GM18508 (cell line): Measurements from ENCODE around the gene CAPN13.

Experiments
- ATAC-seq: cut with Tn5 transposase; IDR thresholded peaks from one replicate; pipeline ENCODE4 v1.9.1; 2021; ENCODE audit warnings: moderate number of reproducible peaks; ENCODE audit not compliant: insufficient read depth, unreplicated experiment

The CAPN13 gene

DNA sequence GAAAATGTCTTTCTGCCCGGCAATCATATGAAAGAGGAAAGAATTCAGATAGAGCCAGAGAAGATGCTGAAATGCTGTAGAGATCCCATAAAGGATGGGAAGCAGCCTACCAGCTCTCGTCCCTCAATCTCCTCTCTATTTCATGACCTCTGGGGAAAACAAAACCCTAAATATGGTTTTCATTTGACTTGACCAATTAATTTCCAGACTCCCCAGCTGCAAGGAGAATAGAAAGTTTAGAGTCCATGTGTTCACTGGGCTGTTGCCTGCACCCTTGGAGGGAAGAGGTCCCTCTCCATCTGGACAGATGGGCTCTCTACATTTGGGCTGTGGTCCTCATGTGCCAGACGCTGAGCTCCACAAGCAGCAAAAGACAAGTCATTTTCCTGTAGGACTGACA lies 40.6 kb downstream of the CAPN13 start:
- ATAC-seq: no peak

DNA sequence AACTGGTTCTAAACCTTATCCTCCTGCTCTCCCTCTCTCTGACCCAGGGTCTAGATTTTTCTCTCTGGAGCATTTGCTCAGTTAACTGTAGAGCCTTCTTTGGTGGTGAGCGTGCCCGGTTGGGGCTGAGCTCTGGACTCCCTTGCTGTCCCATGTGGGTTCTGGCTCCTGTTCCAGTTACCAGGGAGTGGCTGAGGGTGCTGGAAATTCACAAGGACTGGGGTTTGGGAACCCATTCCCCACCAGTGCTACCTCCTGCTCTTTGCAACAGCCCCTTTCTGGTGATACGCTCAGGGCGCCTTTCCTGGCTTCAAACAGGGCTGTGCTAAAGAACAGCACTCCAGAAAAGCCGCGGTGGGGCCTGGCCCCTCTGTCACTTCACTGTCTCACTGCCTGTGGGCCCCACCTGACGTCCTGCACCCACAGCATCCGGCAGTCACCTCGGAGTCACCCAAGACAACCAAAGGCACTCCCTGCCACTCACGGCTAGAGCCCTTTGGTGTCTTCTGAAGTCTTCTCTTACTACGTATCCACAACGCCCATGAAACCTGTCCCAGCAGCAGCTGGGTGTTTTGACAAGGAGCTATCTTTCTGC lies 41.3 kb downstream of the CAPN13 start:
- no peak for ATAC-seq

DNA sequence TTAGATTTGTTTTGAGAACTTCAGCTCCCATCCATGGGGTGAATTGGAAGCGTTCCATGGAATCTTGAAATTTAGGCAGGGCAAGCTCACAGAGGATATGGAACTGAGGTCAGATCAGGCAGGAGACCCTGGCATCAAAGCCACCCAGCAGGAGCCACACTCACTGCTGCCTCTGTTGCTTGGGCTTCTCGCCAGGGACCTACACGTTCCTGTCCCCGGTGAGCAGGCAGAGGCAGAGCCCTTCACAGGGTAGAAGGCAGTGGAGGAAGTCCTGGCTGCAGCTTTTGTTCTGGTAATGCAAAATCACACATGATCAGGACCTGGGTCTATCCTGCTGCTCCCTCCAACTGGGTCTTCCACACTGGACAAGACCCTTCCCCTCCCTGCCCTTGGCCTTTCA lies 42.1 kb downstream of the CAPN13 start:
- ATAC-seq: no peak

DNA sequence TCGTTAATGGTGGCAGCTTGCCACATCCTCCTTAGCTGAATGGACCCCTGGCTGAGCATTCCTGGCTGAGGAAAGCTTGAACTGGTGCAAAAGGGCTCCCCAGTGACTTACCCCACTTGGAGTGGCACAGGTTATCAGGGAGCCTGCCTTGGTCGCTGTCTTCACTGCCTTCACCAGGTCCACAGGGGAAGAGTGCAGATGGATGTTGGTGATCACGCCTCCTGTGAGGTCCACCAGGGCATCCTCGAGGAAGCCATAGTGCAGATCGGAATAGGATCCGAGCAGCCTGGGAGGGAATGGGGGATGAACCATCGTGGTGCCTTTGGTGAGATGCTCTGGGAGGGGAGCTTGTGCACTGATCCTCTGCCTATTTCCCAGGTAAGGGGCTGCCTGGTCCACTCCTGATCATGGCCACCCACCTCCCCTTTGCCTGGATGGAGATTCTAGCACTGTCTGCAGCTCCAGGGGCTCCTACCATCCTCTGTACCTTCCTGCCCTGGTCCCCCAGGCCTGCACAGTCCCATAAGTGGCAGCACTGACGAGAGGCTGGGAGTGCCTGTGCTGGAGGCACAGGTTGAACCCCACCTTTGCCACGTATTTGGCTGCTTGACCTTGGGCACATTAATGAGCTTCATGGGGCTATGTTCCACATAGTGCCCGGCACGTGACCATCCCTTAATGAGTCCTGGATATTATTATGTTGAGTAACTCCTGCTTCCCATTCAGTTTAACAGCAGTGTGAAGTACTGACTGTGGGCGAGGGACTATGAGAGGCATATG lies 43.0 kb downstream of the CAPN13 start:
- no peak for ATAC-seq

DNA sequence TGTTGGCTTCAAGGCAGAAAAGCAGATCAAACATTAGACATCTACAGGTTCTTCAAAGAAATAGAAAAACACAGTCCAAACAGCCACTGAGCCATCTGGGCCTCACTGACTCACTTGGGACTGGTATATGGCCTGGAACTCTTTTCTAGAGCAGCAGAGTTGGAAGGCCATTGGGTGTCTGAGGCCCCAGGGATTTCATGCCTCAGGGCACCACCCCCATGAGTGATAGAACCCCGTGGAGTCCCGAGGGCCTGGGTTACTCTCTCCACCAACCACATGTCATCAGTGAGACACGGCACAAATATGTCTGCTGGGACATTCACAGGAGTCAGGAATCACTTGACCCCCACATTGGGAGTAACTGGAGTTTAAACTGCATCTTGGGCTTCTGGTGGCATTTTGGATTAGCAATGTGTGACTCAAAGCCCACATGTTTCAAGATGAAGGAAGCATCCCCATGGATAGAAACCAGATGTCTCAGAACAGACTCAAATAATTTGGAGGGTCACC lies 44.0 kb downstream of the CAPN13 start:
- no peak for ATAC-seq

DNA sequence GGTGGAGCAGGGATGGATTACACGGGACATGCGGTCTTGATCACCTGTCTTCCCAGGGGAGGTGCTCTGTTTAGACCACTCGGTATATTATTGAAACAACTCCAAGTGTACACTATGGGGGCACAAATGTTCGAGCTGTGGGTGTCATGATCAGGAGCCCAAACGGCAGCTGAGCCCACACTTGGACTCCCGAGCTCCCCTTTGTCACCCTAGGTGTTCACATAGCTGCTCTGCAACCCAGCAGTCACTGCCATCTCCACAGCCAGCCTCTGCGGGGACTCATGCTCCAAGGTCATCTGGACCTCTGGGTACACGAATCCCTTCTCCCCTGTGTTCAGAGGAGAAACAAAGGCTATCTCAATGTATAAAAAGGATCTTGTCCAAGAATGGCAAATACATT lies 46.0 kb downstream of the CAPN13 start:
- ATAC-seq: no peak

DNA sequence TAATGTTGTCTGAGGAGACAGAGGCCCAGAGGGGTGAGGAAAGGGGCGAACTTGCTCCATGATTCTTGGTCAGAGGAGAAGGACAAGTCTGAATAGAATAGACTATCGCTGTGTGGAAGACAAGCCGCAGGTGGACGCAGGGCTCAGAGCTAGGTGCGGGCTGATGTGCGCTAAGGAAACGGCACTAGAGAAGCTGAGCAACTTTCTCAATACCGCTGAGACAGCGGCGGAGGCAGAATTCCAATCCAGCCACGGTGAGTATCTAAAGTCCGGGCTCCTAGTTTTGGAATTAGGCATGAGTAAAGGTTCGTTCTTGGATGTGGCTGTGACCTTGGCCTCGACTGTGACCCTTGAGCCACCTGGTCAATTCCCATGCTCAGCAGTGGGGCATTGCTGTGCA lies 47.8 kb downstream of the CAPN13 start:
- ATAC-seq: no peak

DNA sequence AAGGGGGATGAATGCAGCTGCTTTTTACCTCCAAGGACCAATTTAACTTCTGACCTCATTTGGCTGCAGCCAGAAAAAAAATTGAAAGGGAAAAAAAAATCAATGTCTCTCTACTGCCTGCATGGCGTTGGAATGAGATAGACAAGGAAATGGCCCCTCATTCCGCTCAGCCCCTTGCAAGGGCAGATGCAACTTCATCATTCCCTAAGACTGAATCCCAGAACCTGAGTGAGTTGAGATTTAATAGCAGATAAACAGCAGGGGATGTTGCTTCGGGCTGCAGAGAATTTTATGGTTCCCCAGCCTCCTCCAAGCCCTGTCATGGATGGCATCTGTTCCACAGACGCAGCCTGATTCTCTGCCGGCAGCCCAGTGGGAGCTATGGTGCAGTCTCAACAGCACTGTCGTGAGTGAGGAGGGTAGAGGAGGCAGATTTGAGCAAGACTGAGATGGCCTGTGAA lies 49.0 kb downstream of the CAPN13 start:
- no peak for ATAC-seq

DNA sequence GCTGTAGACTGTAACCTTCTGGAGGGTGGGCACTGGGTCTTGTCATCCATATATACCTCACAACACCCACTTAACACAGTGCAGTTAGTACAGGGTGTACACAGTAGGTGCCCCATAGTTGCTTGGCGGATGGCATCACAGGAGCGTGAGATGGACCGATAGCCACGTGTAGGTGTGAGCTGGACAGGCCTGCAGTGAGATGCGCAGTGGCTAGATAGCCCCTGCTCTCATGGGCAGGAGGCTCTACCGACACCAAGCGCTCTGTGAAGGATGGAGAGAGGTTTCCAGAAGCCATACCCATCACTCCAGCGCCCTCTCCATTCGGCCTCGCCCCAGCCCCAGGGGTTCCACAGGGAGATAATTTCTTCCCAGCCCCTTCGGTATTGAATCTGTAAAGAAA lies 49.5 kb downstream of the CAPN13 start:
- ATAC-seq: no peak

DNA sequence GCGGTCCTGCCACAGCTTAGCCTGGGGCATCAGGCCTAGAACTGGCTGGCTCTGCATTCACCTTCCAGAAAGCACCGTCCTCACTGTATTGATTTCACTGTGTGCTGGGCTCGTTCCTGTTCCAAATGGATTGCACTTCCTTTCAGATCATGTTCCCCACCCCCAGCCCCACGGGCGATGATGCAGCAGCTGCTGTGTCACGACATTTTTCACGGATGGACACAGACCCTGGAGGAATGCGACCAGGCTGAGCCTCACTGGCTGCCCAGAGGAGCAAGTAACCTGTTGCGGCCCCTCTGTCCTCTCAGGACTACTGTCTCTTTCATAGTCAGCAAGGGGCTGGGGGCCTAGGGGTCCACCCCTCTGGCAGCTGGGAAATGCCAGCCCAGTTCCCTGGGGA lies 50.3 kb downstream of the CAPN13 start:
- no peak for ATAC-seq

DNA sequence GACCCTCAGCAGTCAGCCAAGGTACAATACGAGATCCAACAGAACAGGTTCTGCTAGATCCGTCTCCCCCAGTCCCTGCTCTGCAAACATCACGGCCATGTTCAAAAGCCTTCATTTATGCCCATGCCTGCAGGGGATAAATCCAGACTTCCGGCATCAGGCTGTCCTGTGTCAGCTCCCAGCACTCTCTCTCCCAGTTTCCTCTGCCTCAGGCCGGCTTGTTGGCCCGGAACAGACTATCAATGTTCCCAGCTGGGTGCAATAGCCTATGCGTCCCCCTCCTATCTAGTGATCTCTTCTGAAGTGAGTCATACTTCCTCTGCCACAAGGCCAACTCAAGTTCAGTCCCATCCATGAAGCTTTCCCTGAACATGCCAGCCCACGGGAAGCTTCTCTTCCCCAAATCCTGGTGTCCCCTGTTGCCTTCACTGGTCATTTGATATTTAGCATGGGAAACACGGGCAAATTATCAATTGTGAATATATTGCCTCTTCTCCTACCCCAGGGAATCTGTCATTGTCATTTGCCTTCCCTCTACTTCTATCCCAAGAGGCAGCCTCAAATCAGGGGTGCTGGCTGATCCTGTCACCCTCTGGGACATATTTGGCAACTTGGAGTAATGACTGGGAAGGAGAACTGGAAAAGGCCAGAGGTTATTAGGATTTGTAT lies 51.1 kb downstream of the CAPN13 start:
- ATAC-seq: no peak

DNA sequence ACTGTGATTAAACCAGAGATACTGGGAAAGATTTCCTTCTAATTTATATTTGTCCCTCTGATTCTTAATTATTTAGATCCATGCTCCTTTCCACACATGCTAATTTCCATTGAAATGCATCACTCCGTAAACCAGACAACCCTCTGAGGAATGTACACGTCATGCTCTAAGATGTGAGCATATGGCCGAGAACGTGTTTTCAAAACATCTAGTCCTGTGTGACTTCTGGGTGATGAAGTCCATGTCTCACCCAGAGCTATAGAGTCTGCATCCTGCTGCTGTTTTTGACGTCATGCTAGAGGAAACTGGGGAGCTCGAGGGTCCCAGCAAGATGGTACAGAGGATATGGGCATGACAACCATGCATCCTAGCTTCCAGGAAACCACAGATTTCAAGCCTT lies 53.6 kb downstream of the CAPN13 start:
- no peak for ATAC-seq

DNA sequence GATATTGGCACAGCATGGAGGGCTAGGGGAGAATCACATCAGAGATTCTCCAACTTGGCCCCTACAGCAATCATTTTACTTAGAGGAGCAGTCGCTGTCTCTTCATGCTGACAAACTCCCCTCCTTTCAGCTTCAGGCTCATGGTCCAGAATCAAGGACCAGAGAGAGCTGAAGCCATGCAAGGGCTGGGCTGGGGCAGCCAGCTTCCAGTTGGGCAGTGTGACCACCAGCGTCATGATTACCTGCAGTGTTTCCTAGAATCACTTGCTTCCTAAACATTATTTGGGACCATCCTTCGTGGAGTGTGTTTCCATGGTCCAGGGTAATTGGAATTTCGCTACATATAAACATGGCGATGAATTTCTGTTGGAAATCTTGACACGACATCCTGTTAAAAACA lies 54.4 kb downstream of the CAPN13 start:
- ATAC-seq: no peak

DNA sequence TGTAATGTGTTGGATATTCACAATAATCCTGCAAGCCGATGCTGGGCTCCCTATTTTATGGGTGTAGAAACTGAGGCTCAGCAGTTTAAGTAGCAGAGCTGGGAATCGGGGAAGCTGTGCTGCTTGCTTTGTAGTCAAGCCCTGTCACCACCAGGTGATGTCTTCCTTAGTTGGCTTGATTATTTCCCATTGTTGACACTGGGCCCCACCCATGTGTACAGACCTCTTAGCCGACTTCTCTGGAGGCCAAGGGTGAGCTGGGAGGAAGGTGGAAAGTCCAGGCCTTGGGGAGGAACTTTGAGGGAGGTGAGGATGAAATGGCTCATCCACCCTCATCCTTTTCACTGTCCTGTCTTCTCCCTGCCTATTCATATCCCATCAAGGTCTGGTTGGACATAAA lies 60.0 kb downstream of the CAPN13 start:
- no peak for ATAC-seq

DNA sequence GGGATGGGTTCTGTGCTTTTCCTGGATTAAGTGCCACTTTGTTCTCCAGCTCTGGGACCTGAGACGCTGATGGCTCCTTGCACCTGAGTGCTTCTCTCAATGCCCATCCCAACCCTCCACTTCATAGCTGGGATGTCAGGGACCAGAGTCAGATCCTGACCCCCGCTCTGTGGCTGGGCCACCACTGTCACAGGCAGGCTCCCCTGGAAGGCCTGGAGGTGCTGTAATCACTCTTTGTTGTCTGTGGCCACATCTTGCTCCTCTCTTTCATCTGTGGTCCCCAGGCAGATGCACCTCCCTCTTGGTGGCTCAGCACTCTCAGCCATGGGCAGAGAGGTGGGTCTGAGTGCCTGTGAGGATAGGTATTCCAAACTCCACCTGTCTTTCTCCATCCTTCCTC lies 62.4 kb downstream of the CAPN13 start:
- ATAC-seq: no peak

DNA sequence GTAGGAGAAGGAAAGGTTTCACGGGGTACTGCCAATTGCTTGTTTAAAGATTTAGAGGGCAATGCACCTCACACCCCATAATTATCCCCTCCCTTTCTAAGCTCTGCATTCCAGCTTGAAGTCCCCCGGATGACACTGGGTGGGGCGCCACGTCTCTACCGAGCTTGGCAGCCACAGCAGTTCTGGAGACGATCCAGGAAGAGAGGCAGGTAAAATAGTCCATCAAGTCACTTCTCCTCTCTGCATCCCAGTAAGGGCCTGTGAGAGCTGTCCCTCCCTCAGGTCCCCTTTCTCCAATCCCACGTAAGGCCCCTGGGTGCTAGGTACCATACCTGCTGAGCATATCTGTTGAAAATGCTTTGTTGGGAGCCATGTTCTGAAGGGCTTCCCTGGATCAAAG lies 65.7 kb downstream of the CAPN13 start:
- ATAC-seq: no peak

DNA sequence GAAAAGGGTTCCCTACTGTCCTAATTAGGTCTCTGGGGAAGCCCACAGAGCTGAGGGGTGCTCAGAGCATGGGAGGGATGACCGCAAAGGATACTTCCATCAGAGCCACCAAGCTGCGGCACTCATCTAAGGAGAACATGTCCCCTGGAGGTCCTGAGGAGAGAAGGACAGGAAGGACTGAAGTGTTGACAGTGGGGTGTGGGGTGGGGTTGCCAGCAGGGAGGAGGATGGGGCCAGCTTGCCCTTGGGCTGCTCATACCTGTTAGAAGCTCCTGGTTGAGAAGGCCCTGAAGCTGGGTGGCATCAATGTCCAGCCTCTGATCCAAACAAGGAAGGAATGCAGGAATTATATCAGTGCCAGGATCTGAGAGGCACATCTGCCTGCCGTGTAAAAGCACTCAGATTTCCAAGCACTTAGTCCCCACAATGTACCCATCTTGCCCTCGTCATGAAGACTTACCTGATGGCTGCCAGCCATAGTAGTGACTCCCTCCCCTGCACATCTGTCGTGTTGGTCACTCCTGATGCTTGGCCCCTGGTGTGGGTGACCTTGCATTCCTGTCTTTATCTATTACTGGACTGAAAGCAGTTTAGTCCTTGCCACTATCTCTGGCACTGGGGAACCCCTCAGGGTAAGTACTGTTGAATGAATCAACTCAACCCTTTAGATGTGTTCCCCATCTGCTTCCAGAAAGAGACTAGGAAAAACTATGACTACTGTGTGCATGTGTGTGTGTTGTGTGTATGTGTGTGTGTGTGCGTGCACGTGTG lies 68.9 kb downstream of the CAPN13 start:
- ATAC-seq: no peak

DNA sequence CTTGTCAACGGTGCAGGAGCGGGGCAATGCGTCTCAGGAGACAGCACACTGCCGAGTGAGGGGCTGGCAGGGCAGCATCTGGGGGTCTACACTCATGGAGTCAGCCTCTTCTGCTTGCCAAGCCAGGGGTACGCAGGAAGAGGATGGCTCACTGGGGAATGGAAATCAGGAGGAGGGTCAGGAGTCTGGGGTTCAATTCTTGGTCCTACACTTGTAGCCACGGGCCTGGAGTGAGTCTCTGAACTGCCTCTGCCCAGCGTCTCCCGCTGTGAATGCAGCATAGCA lies 70.0 kb downstream of the CAPN13 start:
- no peak for ATAC-seq

DNA sequence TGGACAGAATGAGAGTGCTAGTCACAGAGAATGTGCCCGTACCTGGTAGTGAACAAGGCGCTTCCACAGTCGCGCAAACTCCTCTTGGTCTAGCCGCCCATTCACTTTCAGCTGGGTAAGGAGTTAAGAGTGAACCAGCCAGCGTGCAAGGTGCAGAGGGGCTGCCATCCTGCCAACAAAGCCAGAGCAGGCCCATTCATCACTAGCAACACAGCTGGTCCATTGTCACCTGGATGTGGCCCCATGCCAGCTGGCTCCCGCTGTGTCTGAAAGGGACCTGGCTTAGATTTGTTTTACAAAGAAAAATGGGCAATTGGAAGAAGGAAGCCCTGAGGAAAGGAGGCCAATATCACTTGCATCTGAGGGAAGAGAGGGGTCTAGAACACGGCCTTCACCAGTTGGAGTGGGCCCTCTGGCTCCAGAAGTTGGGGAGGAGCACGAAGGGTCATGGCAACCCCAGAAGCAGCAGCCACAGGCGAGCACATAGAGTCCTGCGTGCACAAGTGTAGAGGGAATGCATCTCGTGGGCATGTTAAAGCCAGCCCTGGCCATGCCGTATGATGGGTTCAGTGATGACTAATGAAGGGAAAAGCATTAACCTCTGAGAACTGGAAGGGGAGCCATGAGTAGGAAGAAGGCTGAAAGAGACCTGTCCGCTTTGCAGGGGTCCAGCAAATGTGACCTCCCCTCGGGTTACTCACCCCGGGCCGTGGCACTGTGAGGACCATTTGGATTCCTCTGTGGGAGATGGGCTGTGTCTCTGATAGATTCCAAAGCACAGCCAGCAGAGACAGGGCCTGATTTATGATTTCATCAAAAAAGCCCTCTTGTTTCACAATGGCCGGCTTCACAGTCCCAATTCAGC lies 70.6 kb downstream of the CAPN13 start:
- ATAC-seq: no peak
